ENCODE data around the gene SLC38A5.

SLC38A5 gene

DNA sequence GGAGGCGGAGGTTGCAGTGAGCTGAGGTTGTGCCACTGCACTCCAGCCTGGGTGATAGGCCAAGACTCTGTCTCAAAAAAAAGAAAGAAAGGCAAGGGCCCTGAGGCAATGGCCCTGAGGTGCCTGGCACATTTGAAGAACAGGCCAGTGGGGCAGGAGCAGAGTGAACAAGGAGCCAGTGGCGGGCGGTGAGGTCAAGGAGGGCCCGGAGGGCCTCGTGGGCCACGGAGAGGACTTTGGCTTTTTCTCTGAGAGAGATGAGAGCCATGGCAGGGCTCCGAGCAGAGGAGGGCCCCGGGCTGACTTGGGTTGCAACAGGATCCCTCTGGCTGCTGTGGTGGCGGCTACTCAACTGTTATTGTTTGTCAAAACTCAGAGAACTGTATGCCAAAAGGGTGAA lies 19.2 kb upstream of the SLC38A5 start:
- H3K27ac ChIP-seq: peak overlapping the region; percentile 94
- POLR2A ChIA-PET (ENCODE audit: low non-redundant PET): no interaction called here

DNA sequence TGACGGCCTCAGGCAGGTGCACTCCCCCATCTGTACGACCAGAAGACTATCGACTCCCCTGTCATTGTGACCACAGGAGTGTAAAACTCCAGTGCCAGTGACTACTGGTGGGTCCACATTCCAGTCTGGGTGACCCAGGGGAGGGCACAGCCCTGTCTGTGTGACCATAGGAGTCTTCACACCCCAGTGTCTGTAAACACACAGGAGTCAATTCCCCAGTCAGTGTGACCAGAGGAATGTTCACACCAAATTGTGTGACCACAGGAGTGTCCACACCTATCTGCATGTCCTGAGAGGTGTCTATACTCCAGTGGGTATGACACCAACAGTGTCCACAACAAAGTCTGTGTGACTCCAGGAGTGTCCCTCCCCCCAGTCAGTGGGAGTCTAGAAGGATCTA lies 18.0 kb upstream of the SLC38A5 start:
- DNase-seq (ENCODE audit: low spot score): no peak
- peak overlapping the region; percentile 94 for H3K27ac ChIP-seq
- POLR2A ChIA-PET (ENCODE audit: low non-redundant PET): interaction anchor here (0.6 kb wide), 1 partner anchor 32 kb away, joined by 3 read pairs; no protein-coding TSS in a partner anchor
- TF ChIP-seq, protein P1, sequence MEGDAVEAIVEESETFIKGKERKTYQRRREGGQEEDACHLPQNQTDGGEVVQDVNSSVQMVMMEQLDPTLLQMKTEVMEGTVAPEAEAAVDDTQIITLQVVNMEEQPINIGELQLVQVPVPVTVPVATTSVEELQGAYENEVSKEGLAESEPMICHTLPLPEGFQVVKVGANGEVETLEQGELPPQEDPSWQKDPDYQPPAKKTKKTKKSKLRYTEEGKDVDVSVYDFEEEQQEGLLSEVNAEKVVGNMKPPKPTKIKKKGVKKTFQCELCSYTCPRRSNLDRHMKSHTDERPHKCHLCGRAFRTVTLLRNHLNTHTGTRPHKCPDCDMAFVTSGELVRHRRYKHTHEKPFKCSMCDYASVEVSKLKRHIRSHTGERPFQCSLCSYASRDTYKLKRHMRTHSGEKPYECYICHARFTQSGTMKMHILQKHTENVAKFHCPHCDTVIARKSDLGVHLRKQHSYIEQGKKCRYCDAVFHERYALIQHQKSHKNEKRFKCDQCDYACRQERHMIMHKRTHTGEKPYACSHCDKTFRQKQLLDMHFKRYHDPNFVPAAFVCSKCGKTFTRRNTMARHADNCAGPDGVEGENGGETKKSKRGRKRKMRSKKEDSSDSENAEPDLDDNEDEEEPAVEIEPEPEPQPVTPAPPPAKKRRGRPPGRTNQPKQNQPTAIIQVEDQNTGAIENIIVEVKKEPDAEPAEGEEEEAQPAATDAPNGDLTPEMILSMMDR (conservative IDR thresholded peaks at IDR 0.05; ENCODE audit: low read depth): no peak
- CTCF ChIA-PET: no interaction called here

More for the DNA sequence above, 19.2 kb upstream of the SLC38A5 start:
- CTCF ChIA-PET: no interaction called here
- TF ChIP-seq, protein P1 (conservative IDR thresholded peaks at IDR 0.05; ENCODE audit: low read depth): no peak
- no peak for DNase-seq (ENCODE audit: low spot score)

DNA sequence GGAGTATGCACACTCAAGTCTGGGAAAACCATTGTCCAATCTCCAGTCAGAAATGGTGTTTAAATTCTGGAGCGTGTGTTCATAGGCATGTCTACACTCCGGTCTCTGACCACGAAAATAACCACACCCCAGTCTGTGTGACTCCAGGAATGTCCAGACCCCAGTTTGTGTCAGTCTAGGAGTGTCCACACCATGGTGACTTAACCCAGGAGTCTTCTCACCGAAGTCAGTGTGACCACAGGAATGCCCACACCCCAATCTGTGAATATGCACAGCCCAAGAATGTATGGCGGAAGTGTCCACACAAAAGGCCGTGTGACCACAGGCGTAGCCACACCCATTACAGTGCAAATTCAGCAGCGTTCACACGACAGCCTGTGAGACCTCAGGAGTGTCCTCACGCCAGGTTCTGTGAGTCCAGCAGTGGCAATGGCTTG lies 17.3 kb upstream of the SLC38A5 start:
- TF ChIP-seq, protein P1 (conservative IDR thresholded peaks at IDR 0.05; ENCODE audit: low read depth): no peak

DNA sequence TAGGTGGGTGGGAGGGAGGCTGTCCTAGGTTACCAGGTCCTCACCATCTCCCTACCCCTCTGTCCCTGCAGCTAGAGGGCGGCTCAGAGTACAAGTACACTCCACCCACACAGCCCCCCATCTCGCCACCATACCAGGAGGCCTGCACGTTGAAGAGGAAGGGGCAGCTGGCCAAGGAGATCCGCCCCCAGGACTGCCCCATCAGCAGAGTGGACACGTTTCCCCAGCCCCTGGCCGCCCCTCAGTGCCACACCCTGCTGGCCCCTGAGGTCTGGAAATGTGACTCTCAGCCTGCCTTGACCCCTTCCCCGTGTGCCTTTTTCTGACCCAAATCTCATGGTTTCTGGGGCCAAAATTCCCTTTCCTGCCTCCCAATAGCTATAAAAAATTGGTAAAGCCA lies 12.5 kb upstream of the SLC38A5 start:
- POLR2A ChIA-PET (ENCODE audit: low non-redundant PET): no interaction called here
- CTCF ChIA-PET: interaction anchor here (0.6 kb wide), 1 partner anchor 20 kb away, joined by 5 read pairs; no protein-coding TSS in a partner anchor
- TF ChIP-seq, protein P1 (conservative IDR thresholded peaks at IDR 0.05; ENCODE audit: low read depth): no peak
- DNase-seq (ENCODE audit: low spot score): no peak
- H3K27ac ChIP-seq: peak overlapping the region; percentile 49

More for the DNA sequence above, 17.3 kb upstream of the SLC38A5 start:
- DNase-seq (ENCODE audit: low spot score): peak; percentile 72
- POLR2A ChIA-PET (ENCODE audit: low non-redundant PET): interaction anchor here (0.6 kb wide), 1 partner anchor 32 kb away, joined by 3 read pairs; no protein-coding TSS in a partner anchor
- CTCF ChIA-PET: no interaction called here
- peak overlapping the region; percentile 94 for H3K27ac ChIP-seq

DNA sequence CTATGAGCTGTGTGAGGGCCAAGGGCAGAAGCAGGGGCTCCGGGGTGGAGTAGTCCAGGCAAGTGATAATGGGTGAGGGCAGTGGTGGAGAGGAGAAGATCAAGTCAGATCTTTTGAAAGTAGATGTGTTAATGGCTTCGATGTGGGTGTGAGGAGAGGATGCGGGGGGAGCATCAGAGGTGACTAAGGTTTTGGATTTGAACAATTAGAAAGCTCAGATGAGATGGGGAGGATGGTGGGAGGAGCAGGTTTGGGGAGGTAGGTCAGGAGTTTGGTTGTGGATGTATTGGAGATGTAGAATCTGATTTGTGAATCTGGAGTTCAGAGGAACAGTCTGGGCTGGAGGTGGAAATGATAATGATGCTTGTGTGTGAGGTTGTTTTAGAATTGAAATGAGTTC lies 10.5 kb upstream of the SLC38A5 start:
- no peak for DNase-seq (ENCODE audit: low spot score)
- no peak overlapping the region; the same call in 1 of the 2 replicates for H3K27ac ChIP-seq
- CTCF ChIA-PET: no interaction called here
- POLR2A ChIA-PET (ENCODE audit: low non-redundant PET): no interaction called here
- TF ChIP-seq, protein P1 (conservative IDR thresholded peaks at IDR 0.05; ENCODE audit: low read depth): no peak

DNA sequence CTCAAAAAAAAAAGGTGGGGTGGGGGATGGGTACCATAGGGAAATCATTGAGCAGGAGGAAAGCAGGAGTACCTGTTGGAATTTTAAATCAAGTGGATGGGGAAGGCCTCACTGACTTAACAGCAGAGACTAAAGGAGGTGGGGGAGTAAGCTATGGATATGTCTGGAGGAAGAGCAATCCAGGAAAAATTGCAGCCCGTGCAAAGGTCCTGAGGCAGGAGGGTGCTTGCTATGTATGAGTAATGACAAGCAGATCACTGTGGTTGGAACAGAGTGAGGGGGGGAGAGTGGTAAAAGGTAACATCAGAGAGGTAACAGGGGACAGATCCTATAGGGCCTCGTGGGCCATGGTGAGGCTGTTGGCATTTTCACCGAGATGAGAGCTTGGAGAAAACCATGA lies 10.1 kb upstream of the SLC38A5 start:
- DNase-seq (ENCODE audit: low spot score): no peak
- no peak overlapping the region; the same call in 1 of the 2 replicates for H3K27ac ChIP-seq
- ChIA-PET CTCF (no interaction called here), POLR2A (ENCODE audit: low non-redundant PET) (no interaction called here)
- TF ChIP-seq, protein P1 (conservative IDR thresholded peaks at IDR 0.05; ENCODE audit: low read depth): no peak

Measured in RWPE1 (cell line).